ENCODE measurements around the gene ZNF195. TPM values are rescaled to one million over a fixed set of nuclear protein-coding genes. Genes with fewer than 3 reads are reported as not detected.

Gene ZNF195
- total RNA-seq, 6 donors from 2014 or later, result 15.7 to 24.1 (median 18.7) TPM

GRCh38 chr11:3345736-3346135 lies 33.2 kb downstream of the ZNF195 start:
- no peak for DNase-seq
- TF ChIP-seq POLR2A (IDR thresholded peaks at IDR 0.05) (no peak), EP300 (IDR thresholded peaks at IDR 0.05) (no peak), CTCF (IDR thresholded peaks at IDR 0.05) (no peak), POLR2AphosphoS5 (IDR thresholded peaks at IDR 0.05) (no peak)
- H3K9me3 ChIP-seq, result peaks cover 0 to 10% (median 2%) of the 10 kb centered on the region in 4 donors
- WGBS, 2 donors, result 67 to 87% methylated on average over 3 to 10 of the region's 10 CpGs
- no peaks in the 10 kb centered on the region for H3K27me3 ChIP-seq
- H3K27ac ChIP-seq, result no peak overlapping the region
- ATAC-seq (ENCODE audit: low FRiP score in 2 of 2), result no peak
- H3K4me1 ChIP-seq, result no peaks in the 10 kb centered on the region
- H3K36me3 ChIP-seq, result no peaks in the 10 kb centered on the region
- H3K4me3 ChIP-seq, result no peak overlapping the region

- H3K4me3 ChIP-seq, result no peak overlapping the region
- no peaks in the 10 kb centered on the region for H3K4me1 ChIP-seq
- 69 to 74% methylated on average over 6 of the region's 6 CpGs for WGBS, 2 donors
- no peak for TF ChIP-seq POLR2A (IDR thresholded peaks at IDR 0.05)
- TF ChIP-seq EP300 (IDR thresholded peaks at IDR 0.05), result no peak
- TF ChIP-seq POLR2AphosphoS5 (IDR thresholded peaks at IDR 0.05), result no peak
- no peak for TF ChIP-seq CTCF (IDR thresholded peaks at IDR 0.05)
- no peaks in the 10 kb centered on the region for H3K27me3 ChIP-seq
- H3K9me3 ChIP-seq, result peaks cover 0 to 10% (median 2%) of the 10 kb centered on the region in 4 donors
- no peak overlapping the region for H3K27ac ChIP-seq
- DNase-seq (no peak), ATAC-seq (ENCODE audit: low FRiP score in 2 of 2) (no peak)
- no peaks in the 10 kb centered on the region for H3K36me3 ChIP-seq
These were observed 34.4 kb downstream of the ZNF195 start for GRCh38 chr11:3344327-3345174.

GRCh38 chr11:3342709-3343108 lies 36.2 kb downstream of the ZNF195 start:
- Histone ChIP-seq H3K4me1 (peaks cover 0 to 6% (median 0%) of the 10 kb centered on the region in 4 donors), H3K27me3 (no peaks in the 10 kb centered on the region), H3K9me3 (peaks cover 0 to 10% (median 2%) of the 10 kb centered on the region in 4 donors), H3K27ac (no peak overlapping the region), H3K36me3 (no peaks in the 10 kb centered on the region), H3K4me3 (no peak overlapping the region)
- WGBS, 2 donors, result 70 to 85% methylated on average over 2 of the region's 2 CpGs
- TF ChIP-seq POLR2A (IDR thresholded peaks at IDR 0.05), result no peak
- no peak for TF ChIP-seq POLR2AphosphoS5 (IDR thresholded peaks at IDR 0.05)
- no peak for TF ChIP-seq CTCF (IDR thresholded peaks at IDR 0.05)
- ATAC-seq (ENCODE audit: low FRiP score in 2 of 2) (no peak), DNase-seq (no peak)

- ATAC-seq (ENCODE audit: low FRiP score in 2 of 2), result peak in 1 of 2 donors; percentile 50
- Histone ChIP-seq H3K4me3 (no peak overlapping the region), H3K36me3 (no peaks in the 10 kb centered on the region), H3K27me3 (no peaks in the 10 kb centered on the region), H3K9me3 (no peaks in the 10 kb centered on the region), H3K4me1 (peaks cover 0 to 6% (median 0%) of the 10 kb centered on the region in 4 donors), H3K27ac (no peak overlapping the region)
- DNase-seq, result peak in 1 of 2 donors; percentile 38
- peak; percentile 16 to 67 (median 61) for TF ChIP-seq CTCF (IDR thresholded peaks at IDR 0.05)
- no peak for TF ChIP-seq POLR2A (IDR thresholded peaks at IDR 0.05)
- 27 to 35% methylated on average over 10 of the region's 10 CpGs for WGBS, 2 donors
These were observed 37.6 kb downstream of the ZNF195 start for GRCh38 chr11:3341298-3341697.

- Histone ChIP-seq H3K9me3 (no peaks in the 10 kb centered on the region), H3K4me3 (no peak overlapping the region), H3K27ac (no peak overlapping the region), H3K4me1 (peaks cover 0 to 6% (median 0%) of the 10 kb centered on the region in 4 donors), H3K36me3 (no peaks in the 10 kb centered on the region), H3K27me3 (no peaks in the 10 kb centered on the region)
- DNase-seq, result no peak
- ATAC-seq (ENCODE audit: low FRiP score in 2 of 2), result peak in 1 of 2 donors; percentile 51
- TF ChIP-seq POLR2A (IDR thresholded peaks at IDR 0.05) (no peak), CTCF (IDR thresholded peaks at IDR 0.05) (no peak), POLR2AphosphoS5 (IDR thresholded peaks at IDR 0.05) (no peak), EP300 (IDR thresholded peaks at IDR 0.05) (no peak)
- WGBS, 2 donors, result 68 to 81% methylated on average over 4 of the region's 4 CpGs
These were observed 38.9 kb downstream of the ZNF195 start for GRCh38 chr11:3340025-3340424.
